GM12801 (cell line): ENCODE data around the gene CPLANE2.

ENCODE experiments used
- TF ChIP-seq, protein P1 (sequence below): IDR thresholded peaks from one replicate; pipeline ENCODE4 v1.5.1; 2011; ENCODE audit warnings: control low read depth; ENCODE audit not compliant: insufficient read length; ENCODE audit errors: extremely low read depth

CPLANE2 gene

DNA sequence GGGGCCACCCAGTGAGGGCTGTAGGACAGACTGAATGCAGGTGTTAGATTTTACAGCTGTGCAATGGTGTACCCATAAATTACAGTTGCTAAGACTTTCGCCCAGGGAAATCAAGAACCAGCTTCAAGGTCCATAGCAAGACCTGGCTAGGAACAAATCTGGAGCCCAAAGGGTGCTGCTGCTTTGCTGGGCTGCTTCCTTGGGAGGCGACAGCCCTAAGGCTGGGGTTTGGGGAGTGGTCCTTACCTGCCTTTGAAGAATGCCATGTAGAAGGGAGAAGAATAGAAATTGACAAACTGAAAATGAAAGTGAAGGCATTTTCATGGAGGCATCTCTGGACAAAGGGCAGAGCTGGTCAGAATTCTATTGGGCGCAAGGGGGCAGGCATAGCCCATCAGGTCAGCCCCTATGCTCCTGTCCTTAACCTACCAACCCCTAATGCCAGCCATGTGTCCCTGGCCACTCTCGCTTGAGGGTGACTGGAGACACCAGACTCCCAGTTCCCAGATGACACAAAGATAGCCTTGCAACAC, 16.9 kb downstream of the CPLANE2 start:
- TF ChIP-seq, protein P1, sequence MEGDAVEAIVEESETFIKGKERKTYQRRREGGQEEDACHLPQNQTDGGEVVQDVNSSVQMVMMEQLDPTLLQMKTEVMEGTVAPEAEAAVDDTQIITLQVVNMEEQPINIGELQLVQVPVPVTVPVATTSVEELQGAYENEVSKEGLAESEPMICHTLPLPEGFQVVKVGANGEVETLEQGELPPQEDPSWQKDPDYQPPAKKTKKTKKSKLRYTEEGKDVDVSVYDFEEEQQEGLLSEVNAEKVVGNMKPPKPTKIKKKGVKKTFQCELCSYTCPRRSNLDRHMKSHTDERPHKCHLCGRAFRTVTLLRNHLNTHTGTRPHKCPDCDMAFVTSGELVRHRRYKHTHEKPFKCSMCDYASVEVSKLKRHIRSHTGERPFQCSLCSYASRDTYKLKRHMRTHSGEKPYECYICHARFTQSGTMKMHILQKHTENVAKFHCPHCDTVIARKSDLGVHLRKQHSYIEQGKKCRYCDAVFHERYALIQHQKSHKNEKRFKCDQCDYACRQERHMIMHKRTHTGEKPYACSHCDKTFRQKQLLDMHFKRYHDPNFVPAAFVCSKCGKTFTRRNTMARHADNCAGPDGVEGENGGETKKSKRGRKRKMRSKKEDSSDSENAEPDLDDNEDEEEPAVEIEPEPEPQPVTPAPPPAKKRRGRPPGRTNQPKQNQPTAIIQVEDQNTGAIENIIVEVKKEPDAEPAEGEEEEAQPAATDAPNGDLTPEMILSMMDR = no peak

DNA sequence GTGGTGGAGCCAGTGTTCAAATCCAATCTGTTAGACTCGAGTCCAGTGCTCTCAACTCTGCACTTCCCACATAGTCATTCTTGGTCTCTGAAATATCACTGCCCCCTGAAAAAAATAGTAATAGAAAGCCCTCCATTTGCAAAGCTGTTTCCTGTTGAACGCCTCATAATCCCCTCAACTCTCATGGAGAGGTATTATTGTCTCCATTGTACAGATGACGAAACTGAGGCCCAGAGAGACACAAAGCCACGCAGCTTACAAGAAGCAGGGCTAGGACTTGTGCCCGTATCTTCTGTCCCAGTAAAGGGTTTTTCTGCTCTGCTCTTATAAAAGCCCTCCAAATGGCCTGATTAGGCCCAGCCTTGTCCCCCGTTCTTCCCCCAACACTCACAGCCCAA, 18.3 kb downstream of the CPLANE2 start:
- TF ChIP-seq, protein P1 = no peak

GRCh38 chr1:16218014-16218673, 18.8 kb downstream of the CPLANE2 start:
- TF ChIP-seq, protein P1 = no peak

- TF ChIP-seq, protein P1 = no peak
Observed at GRCh38 chr1:16217061-16217785, 19.8 kb downstream of the CPLANE2 start.

DNA sequence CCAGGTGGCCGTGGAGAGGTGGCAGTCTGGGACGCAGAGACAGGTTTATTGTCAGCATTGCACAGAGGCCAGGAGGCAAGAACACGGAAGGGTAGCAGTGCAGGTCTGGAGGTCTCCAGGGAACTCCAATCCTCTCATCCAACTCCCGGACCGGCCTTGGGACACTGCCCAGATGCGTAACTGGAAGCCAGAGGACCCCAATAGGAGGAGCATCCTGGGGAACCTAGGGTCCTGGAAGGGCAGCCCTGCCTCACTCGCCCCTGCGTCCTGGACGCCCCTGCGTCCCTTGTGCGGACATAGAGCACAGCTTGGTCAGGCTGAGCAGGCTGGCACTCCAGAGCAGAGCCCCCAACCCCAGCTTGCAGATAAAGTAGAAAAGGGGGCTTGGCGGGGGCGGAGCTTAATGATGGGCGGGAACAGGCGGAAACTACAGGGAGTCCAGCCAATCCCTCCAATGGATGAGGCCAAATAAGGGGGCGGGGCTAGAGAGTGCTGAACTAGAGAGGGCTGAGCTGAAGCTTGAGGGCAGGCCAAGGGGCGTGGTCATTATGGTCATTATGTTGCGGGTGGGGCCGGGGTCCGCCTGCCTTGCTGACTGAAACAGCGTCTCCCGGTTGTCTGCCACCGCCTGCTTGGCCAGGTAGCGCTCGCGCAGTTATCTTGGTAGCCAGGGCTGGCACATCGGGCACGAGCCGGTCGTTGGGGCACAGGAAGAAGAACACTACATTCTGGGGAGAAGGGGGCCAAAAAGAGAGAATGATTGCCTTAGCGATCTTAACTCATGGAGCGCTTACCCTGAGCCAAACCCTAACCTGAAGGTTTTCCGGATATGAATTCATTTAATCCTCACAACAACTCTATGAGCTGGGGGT, 20.9 kb downstream of the CPLANE2 start:
- TF ChIP-seq, protein P1 = no peak

- TF ChIP-seq, protein P1 = no peak
Observed at GRCh38 chr1:16213013-16213412, 24.0 kb downstream of the CPLANE2 start.
